ENCODE data around the gene CLK2. TPM values are rescaled to one million over a fixed set of nuclear protein-coding genes. Genes with fewer than 3 reads are reported as not detected.

CLK2 gene
- total RNA-seq, 2 experiments from 2014 or later: 81.4 to 86.6 TPM

GRCh38 chr1:155309423-155310021 is 36.2 kb upstream of the CLK2 start:
- DNase-seq (peak; percentile 20), ATAC-seq (no peak)
- Mint-ChIP-seq H3K9me3 (ENCODE audit: low read depth) (no peaks in the 10 kb centered on the region), H3K27ac (peak overlapping the region; percentile 98), H3K4me3 (peak overlapping the region; percentile 88), H3K36me3 (ENCODE audit: low read depth) (peaks cover 41% of the 10 kb centered on the region), H3K4me1 (peaks cover 34% of the 10 kb centered on the region), H3K27me3 (no peaks in the 10 kb centered on the region)
- intact Hi-C loops (cut with DNase I, micrococcal nuclease): loop anchor here (2.0 to 10.0 kb wide), 5 partner anchors 33 to 715 kb away; partner anchors contain the start of genes DAP3 (in 1 of the 2), HCN3 (in 1 of the 2), MTX1 (in 1 of the 2) and SCAMP3 (in 1 of the 2)
- CTCF ChIA-PET: no interaction called here
- POLR2A ChIA-PET: no interaction called here

DNA sequence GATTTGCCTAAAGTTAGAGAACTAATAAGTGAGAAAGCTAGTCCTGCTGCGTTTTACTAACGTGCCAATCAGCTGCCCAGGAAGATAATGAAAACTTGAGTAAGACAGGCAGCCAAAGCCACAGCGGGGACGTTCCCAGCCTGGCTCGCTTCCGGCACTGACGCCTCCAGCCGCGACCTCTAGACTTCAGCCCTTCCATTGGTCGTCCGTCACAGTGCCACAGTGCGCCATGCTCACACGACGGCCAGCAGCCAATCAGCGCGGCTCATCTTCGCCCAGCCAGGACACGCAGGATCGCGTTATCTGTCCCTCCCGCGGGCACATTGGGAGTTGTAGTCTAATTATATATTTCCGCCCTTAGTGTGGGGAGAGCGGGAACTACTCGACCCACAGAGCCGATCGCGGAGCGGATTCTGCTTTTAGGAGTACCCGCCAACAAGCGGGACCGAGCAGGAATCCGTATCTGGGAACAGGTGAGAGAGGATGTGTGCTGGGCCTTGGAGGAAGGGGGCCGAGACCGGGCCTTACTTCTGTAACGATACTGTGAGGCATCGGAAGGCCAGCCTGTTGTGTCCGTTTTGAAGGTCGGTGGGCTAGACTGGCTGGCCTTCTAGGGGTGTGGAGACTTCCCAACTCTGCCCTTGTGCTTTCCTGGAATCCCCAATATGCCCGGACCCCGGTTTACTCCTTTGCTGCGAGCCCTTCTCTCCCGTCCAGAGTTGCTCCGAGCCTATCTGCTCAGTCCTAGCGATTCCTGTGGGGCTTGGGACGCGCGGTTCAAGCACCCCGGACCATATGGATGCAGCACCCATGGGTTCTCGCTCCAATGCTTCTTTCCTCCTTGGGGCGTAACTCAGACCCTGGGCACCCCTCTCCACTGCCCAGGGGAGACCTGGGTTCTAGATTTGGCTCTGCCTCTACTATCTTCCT is 35.5 kb upstream of the CLK2 start, which contains the start of gene FDPS:
FDPS (plus strand) TSS at position 374 of the 930 bp plus-strand sequence. CDS start 924 bp downstream, outside the sequence.
- ATAC-seq: peak; percentile 99
- intact Hi-C loops (cut with DNase I, micrococcal nuclease): loop anchor here (1.0 to 10.0 kb wide), 18 partner anchors 15 to 746 kb away; partner anchors contain the start of genes HCN3 (in 2 of the 2), SCAMP3 (in 2 of the 2), ASH1L (in 1 of the 2) and CKS1B (in 1 of the 2)
- Mint-ChIP-seq H3K27me3 (no peaks in the 10 kb centered on the region), H3K9me3 (ENCODE audit: low read depth) (no peaks in the 10 kb centered on the region), H3K4me1 (peaks cover 34% of the 10 kb centered on the region), H3K36me3 (ENCODE audit: low read depth) (peaks cover 39% of the 10 kb centered on the region), H3K4me3 (peak within 1 kb of the TSS; percentile 88), H3K27ac (peak within 1 kb of the TSS; percentile 98)
- DNase-seq: peak; percentile 99
- POLR2A ChIA-PET: interaction anchor here (0.7 to 1.2 kb wide), 5 partner anchors 36 to 329 kb away, joined by 3 to 7 read pairs (median 4); partner anchors contain the start of genes CLK2 and SCAMP3
- CTCF ChIA-PET: interaction anchor here (0.5 to 2.4 kb wide), 13 partner anchors 10 to 551 kb away, joined by 3 to 28 read pairs (median 4); partner anchors contain the start of genes RUSC1, SCAMP3 and SYT11

DNA sequence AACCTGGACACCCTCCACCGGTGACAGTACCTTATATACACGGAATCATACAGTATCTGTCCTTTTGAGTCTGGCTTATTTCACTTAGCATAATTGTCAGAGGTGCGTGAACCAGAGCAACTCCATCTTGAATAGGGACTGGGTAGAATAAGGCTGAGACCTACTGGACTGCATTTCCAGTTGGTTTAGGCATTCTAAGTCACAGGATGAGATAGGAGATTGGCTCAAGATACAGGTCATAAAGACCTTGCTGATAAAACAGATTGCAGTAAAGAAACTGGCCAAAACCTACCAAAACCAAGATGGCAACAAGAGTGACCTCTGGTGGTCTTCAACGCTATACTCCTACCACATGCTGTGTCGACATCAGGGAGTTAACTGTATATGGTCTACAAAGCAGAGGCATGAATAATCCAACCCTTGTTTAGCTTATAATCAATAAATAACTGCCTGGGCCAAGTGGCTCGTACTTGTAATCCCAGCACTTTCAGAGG is 34.0 kb upstream of the CLK2 start:
- Mint-ChIP-seq H3K9me3 (ENCODE audit: low read depth) (no peaks in the 10 kb centered on the region), H3K4me3 (peak overlapping the region; percentile 88), H3K27ac (peak overlapping the region; percentile 98), H3K27me3 (no peaks in the 10 kb centered on the region), H3K4me1 (peaks cover 32% of the 10 kb centered on the region), H3K36me3 (ENCODE audit: low read depth) (peaks cover 26% of the 10 kb centered on the region)
- ATAC-seq: no peak
- intact Hi-C loops (cut with DNase I, micrococcal nuclease): loop anchor here (5.0 to 10.0 kb wide), 3 partner anchors 45 to 718 kb away; partner anchors contain the start of genes DAP3 (in 1 of the 2), SCAMP3 (in 1 of the 2), SSR2 (in 1 of the 2) and YY1AP1 (in 1 of the 2)
- ChIA-PET POLR2A (interaction anchor here (0.7 to 1.2 kb wide), 3 partner anchors 17 to 1000 kb away, joined by 3 to 4 read pairs (median 3); no protein-coding TSS in a partner anchor), CTCF (interaction anchor here (0.8 to 2.4 kb wide), 10 partner anchors 9 to 80 kb away, joined by 3 to 28 read pairs (median 5); partner anchors contain the start of genes CLK2 and RUSC1)
- peak; percentile 22 for DNase-seq

DNA sequence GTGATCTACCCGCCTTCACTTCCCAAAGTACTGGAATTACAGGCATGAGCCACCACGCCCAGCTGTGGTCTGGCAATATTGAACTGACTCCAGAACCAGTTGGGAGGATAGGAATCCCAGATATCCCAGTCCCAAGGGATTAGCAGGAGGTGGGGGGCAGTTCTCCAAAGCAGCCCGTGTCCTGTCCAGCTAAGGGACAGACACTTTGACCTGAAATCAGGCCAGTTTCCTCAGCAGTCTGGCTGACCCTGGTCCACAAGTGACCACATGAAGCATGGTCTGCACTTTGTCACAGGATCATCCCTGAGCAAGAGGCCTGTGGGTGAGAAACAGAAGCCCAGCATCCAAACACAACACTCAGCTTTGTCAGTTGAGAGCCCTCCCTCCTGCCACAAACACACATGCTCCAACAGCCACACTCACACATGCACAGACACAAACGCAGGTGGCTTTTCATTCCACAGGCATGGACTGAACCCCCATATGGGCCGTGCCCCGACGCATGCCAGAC is 32.6 kb upstream of the CLK2 start:
- peaks cover 21% of the 10 kb centered on the region for H3K4me1 Mint-ChIP-seq
- H3K27me3 Mint-ChIP-seq: no peaks in the 10 kb centered on the region
- CTCF ChIA-PET: interaction anchor here (0.6 to 1.6 kb wide), 3 partner anchors 8 to 27 kb away, joined by 3 to 7 read pairs (median 3); no protein-coding TSS in a partner anchor
- H3K9me3 Mint-ChIP-seq (ENCODE audit: low read depth): no peaks in the 10 kb centered on the region
- H3K36me3 Mint-ChIP-seq (ENCODE audit: low read depth): peaks cover 16% of the 10 kb centered on the region
- POLR2A ChIA-PET: no interaction called here
- DNase-seq (no peak), ATAC-seq (no peak)
- peak overlapping the region; percentile 47 for H3K27ac Mint-ChIP-seq
- H3K4me3 Mint-ChIP-seq: no peak overlapping the region
- intact Hi-C loops (cut with DNase I, micrococcal nuclease): loop anchor here (5.0 to 10.0 kb wide), 3 partner anchors 44 to 719 kb away; partner anchors contain the start of genes DAP3 (in 1 of the 2), SCAMP3 (in 1 of the 2), SSR2 (in 1 of the 2) and YY1AP1 (in 1 of the 2)

GRCh38 chr1:155304558-155305063 is 31.3 kb upstream of the CLK2 start:
- H3K4me1 Mint-ChIP-seq: peaks cover 11% of the 10 kb centered on the region
- POLR2A ChIA-PET: no interaction called here
- no peak overlapping the region for H3K27ac Mint-ChIP-seq
- no peak overlapping the region for H3K4me3 Mint-ChIP-seq
- DNase-seq: no peak
- intact Hi-C loops (cut with DNase I, micrococcal nuclease): loop anchor here (5.0 to 10.0 kb wide), 3 partner anchors 42 to 720 kb away; partner anchors contain the start of genes DAP3 (in 1 of the 2), SCAMP3 (in 1 of the 2), SSR2 (in 1 of the 2) and YY1AP1 (in 1 of the 2)
- H3K9me3 Mint-ChIP-seq (ENCODE audit: low read depth): no peaks in the 10 kb centered on the region
- H3K36me3 Mint-ChIP-seq (ENCODE audit: low read depth): peaks cover 4% of the 10 kb centered on the region
- ATAC-seq: no peak
- CTCF ChIA-PET: interaction anchor here (0.9 to 1.6 kb wide), 3 partner anchors 26 to 168 kb away, joined by 3 to 7 read pairs (median 4); no protein-coding TSS in a partner anchor
- H3K27me3 Mint-ChIP-seq: no peaks in the 10 kb centered on the region

- CTCF ChIA-PET: no interaction called here
- ATAC-seq: no peak
- intact Hi-C loops (cut with DNase I, micrococcal nuclease): loop anchor here in 1 of 2 experiments (10.0 kb wide), 1 partner anchor 723 kb away; the partner anchor contains the start of gene SSR2
- Mint-ChIP-seq H3K4me1 (no peaks in the 10 kb centered on the region), H3K27me3 (peaks cover 12% of the 10 kb centered on the region), H3K4me3 (no peak within 1 kb of the TSS), H3K9me3 (ENCODE audit: low read depth) (no peaks in the 10 kb centered on the region), H3K27ac (no peak within 1 kb of the TSS), H3K36me3 (ENCODE audit: low read depth) (no peaks in the 10 kb centered on the region)
- DNase-seq: no peak
- POLR2A ChIA-PET: interaction anchor here (0.6 to 0.7 kb wide), 2 partner anchors 28 to 820 kb away, joined by 4 read pairs; partner anchors contain the start of gene CLK2
These were observed 28.1 kb upstream of the CLK2 start, which contains the start of gene PKLR for GRCh38 chr1:155301342-155301841. PKLR (minus strand) TSS chr1:155301438; CDS start chr1:155301395, 43 bp downstream.

- Mint-ChIP-seq H3K4me1 (no peaks in the 10 kb centered on the region), H3K9me3 (ENCODE audit: low read depth) (no peaks in the 10 kb centered on the region), H3K27me3 (peaks cover 16% of the 10 kb centered on the region), H3K36me3 (ENCODE audit: low read depth) (no peaks in the 10 kb centered on the region), H3K27ac (no peak overlapping the region), H3K4me3 (no peak overlapping the region)
- DNase-seq (no peak), ATAC-seq (no peak)
- ChIA-PET CTCF (interaction anchor here (0.6 kb wide), 1 partner anchor 100 kb away, joined by 3 read pairs; no protein-coding TSS in a partner anchor), POLR2A (no interaction called here)
- intact Hi-C loops (cut with DNase I, micrococcal nuclease): loop anchor here in 1 of 2 experiments (10.0 kb wide), 1 partner anchor 724 kb away; the partner anchor contains the start of gene SSR2
These were observed 27.4 kb upstream of the CLK2 start for GRCh38 chr1:155300553-155301329.

- Mint-ChIP-seq H3K36me3 (ENCODE audit: low read depth) (no peaks in the 10 kb centered on the region), H3K9me3 (ENCODE audit: low read depth) (no peaks in the 10 kb centered on the region), H3K27ac (no peak overlapping the region), H3K27me3 (peaks cover 19% of the 10 kb centered on the region), H3K4me3 (no peak overlapping the region), H3K4me1 (no peaks in the 10 kb centered on the region)
- intact Hi-C loops (cut with DNase I, micrococcal nuclease): loop anchor here in 1 of 2 experiments (10.0 kb wide), 1 partner anchor 725 kb away; the partner anchor contains the start of gene SSR2
- POLR2A ChIA-PET: no interaction called here
- CTCF ChIA-PET: interaction anchor here (0.6 kb wide), 1 partner anchor 100 kb away, joined by 3 read pairs; no protein-coding TSS in a partner anchor
- DNase-seq: no peak
- ATAC-seq: no peak
These were observed 26.7 kb upstream of the CLK2 start for GRCh38 chr1:155300024-155300423.

DNA sequence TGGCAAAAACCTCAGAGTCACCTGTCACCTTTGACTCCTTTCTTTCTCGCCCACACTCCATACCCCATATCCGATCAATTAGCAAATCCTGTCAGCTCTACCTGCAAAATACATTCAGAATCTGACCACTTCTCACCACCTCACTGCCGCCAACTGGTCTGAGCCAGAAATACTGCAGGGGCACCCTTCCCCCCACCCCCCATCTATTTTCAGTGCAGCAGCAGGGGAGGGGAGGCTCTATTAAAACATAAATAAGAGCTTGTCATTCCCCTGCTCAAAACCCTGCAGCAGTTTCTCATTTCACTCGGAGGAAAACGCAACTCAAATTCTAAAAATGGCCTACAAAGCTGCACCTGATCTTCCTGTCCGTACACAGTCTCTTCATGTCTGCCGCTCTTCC is 24.1 kb upstream of the CLK2 start:
- no peak overlapping the region for H3K27ac Mint-ChIP-seq
- H3K4me3 Mint-ChIP-seq: no peak overlapping the region
- DNase-seq: no peak
- CTCF ChIA-PET: no interaction called here
- no peaks in the 10 kb centered on the region for H3K9me3 Mint-ChIP-seq (ENCODE audit: low read depth)
- no peaks in the 10 kb centered on the region for H3K36me3 Mint-ChIP-seq (ENCODE audit: low read depth)
- intact Hi-C loops (cut with DNase I, micrococcal nuclease): no loop called here
- H3K27me3 Mint-ChIP-seq: peaks cover 30% of the 10 kb centered on the region
- POLR2A ChIA-PET: no interaction called here
- ATAC-seq: no peak
- peaks cover 3% of the 10 kb centered on the region for H3K4me1 Mint-ChIP-seq

All from activated CD4-positive, alpha-beta T cell treated with anti-CD3 and anti-CD28 coated beads for 36 hours (primary cell).